Measurements from ENCODE around the gene FAM240B. TPM values are rescaled to one million over a fixed set of nuclear protein-coding genes. Genes with fewer than 3 reads are reported as not detected.

The FAM240B gene
- total and polyA plus RNA-seq, 3 experiments from 2014 or later = not detected

DNA sequence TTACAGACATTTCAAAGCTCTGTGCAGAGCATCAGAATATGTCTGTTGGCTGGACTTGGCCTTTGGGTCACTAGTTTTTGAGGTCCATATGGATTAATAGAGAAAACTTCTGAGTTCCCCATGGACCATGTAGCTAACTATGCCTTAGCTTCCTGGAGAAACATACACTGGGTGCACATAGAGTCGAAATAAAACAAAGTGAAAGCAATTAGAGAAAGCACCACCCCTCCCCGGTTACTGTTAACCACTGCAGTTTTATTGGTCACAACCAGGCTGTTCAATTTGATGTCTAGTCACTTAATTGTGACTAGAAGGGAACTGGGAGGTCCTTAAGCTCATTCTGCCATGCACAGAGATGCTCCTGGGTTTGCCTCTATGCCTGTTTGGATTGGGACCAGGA, 4.2 kb downstream of the FAM240B start:
- ChIA-PET POLR2A (no interaction called here), CTCF (no interaction called here)
- no peak for DNase-seq
- no peak overlapping the region for H3K4me3 ChIP-seq (ENCODE audit: low read length)
- Mint-ChIP-seq H3K27me3 (peaks cover 3 to 8% of the 10 kb centered on the region in 2 donors), H3K36me3 (no peaks in the 10 kb centered on the region), H3K27ac (peak overlapping the region in 1 of 8 donors; percentile 10), H3K9me3 (no peaks in the 10 kb centered on the region), H3K4me1 (no peaks in the 10 kb centered on the region), H3K4me3 (no peak overlapping the region)
- no peak overlapping the region for H3K27ac ChIP-seq (ENCODE audit: low read depth, low read length)
- H3K9me3 ChIP-seq (ENCODE audit: low read length) = no peaks in the 10 kb centered on the region
- no peaks in the 10 kb centered on the region for H3K27me3 ChIP-seq (ENCODE audit: insufficient read depth, low read length, poor library complexity, severe bottlenecking)
- no peaks in the 10 kb centered on the region for H3K36me3 ChIP-seq (ENCODE audit: insufficient read depth, low read length)
- no peaks in the 10 kb centered on the region for H3K4me1 ChIP-seq (ENCODE audit: insufficient read depth, low read length)

GRCh38 chr9:38713426-38713825, 6.5 kb downstream of the FAM240B start:
- no peak overlapping the region for H3K4me3 ChIP-seq (ENCODE audit: low read length)
- Mint-ChIP-seq H3K36me3 (no peaks in the 10 kb centered on the region), H3K4me3 (no peak overlapping the region), H3K27ac (no peak overlapping the region), H3K4me1 (no peaks in the 10 kb centered on the region), H3K27me3 (peaks cover 4 to 8% of the 10 kb centered on the region in 2 donors), H3K9me3 (no peaks in the 10 kb centered on the region)
- no peaks in the 10 kb centered on the region for H3K4me1 ChIP-seq (ENCODE audit: insufficient read depth, low read length)
- ChIA-PET CTCF (no interaction called here), POLR2A (no interaction called here)
- H3K9me3 ChIP-seq (ENCODE audit: low read length) = no peaks in the 10 kb centered on the region
- no peaks in the 10 kb centered on the region for H3K36me3 ChIP-seq (ENCODE audit: insufficient read depth, low read length)
- no peak for DNase-seq
- no peak overlapping the region for H3K27ac ChIP-seq (ENCODE audit: low read depth, low read length)
- no peaks in the 10 kb centered on the region for H3K27me3 ChIP-seq (ENCODE audit: insufficient read depth, low read length, poor library complexity, severe bottlenecking)

- no peaks in the 10 kb centered on the region for H3K9me3 ChIP-seq (ENCODE audit: low read length)
- H3K27me3 ChIP-seq (ENCODE audit: insufficient read depth, low read length, poor library complexity, severe bottlenecking) = no peaks in the 10 kb centered on the region
- Mint-ChIP-seq H3K4me1 (no peaks in the 10 kb centered on the region), H3K27me3 (peaks cover 8 to 14% of the 10 kb centered on the region in 2 donors), H3K27ac (no peak overlapping the region), H3K36me3 (no peaks in the 10 kb centered on the region), H3K9me3 (no peaks in the 10 kb centered on the region), H3K4me3 (no peak overlapping the region)
- no peaks in the 10 kb centered on the region for H3K4me1 ChIP-seq (ENCODE audit: insufficient read depth, low read length)
- no peak for DNase-seq
- H3K27ac ChIP-seq (ENCODE audit: low read depth, low read length) = no peak overlapping the region
- CTCF ChIA-PET = no interaction called here
- POLR2A ChIA-PET = no interaction called here
- H3K36me3 ChIP-seq (ENCODE audit: insufficient read depth, low read length) = no peaks in the 10 kb centered on the region
- H3K4me3 ChIP-seq (ENCODE audit: low read length) = no peak overlapping the region
Observed at GRCh38 chr9:38708759-38709158, 11.2 kb downstream of the FAM240B start.

- no peaks in the 10 kb centered on the region for H3K9me3 ChIP-seq (ENCODE audit: low read length)
- no peak overlapping the region for H3K4me3 ChIP-seq (ENCODE audit: low read length)
- no peak for DNase-seq
- no peak overlapping the region for H3K4me3 Mint-ChIP-seq
- CTCF ChIA-PET = no interaction called here
- H3K27ac Mint-ChIP-seq = no peak overlapping the region
- H3K27me3 Mint-ChIP-seq = peaks cover 8 to 14% of the 10 kb centered on the region in 2 donors
- no peaks in the 10 kb centered on the region for H3K36me3 ChIP-seq (ENCODE audit: insufficient read depth, low read length)
- H3K4me1 ChIP-seq (ENCODE audit: insufficient read depth, low read length) = no peaks in the 10 kb centered on the region
- H3K27ac ChIP-seq (ENCODE audit: low read depth, low read length) = no peak overlapping the region
- POLR2A ChIA-PET = no interaction called here
- no peaks in the 10 kb centered on the region for H3K27me3 ChIP-seq (ENCODE audit: insufficient read depth, low read length, poor library complexity, severe bottlenecking)
- no peaks in the 10 kb centered on the region for H3K4me1 Mint-ChIP-seq
- no peaks in the 10 kb centered on the region for H3K9me3 Mint-ChIP-seq
- H3K36me3 Mint-ChIP-seq = no peaks in the 10 kb centered on the region
Observed at GRCh38 chr9:38707885-38708637, 11.9 kb downstream of the FAM240B start.

DNA sequence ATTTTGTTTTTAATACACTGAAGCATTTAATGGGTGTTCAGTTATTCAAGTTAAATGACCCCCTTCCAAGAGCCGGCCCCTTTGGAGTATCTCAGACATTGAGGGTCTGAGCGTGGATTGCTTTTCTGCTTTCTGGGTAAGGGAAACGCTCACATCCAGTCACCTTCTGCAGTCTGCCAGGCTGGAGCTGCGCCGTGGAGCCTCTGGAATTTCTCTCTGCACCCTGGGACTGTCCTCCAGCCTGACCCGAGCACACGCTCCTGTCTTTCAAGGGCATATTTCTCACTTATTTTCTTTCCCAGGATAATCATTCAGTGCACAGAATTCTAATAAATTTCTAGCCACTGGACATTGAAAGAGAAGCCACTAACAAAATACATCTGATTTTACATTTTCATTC, 13.4 kb downstream of the FAM240B start:
- Histone ChIP-seq H3K4me3 (ENCODE audit: low read length) (no peak overlapping the region), H3K4me1 (ENCODE audit: insufficient read depth, low read length) (no peaks in the 10 kb centered on the region), H3K27me3 (ENCODE audit: insufficient read depth, low read length, poor library complexity, severe bottlenecking) (no peaks in the 10 kb centered on the region), H3K9me3 (ENCODE audit: low read length) (no peaks in the 10 kb centered on the region), H3K36me3 (ENCODE audit: insufficient read depth, low read length) (no peaks in the 10 kb centered on the region), H3K27ac (ENCODE audit: low read depth, low read length) (no peak overlapping the region)
- Mint-ChIP-seq H3K27me3 (peaks cover 5 to 8% of the 10 kb centered on the region in 2 donors), H3K9me3 (no peaks in the 10 kb centered on the region), H3K36me3 (no peaks in the 10 kb centered on the region), H3K4me1 (no peaks in the 10 kb centered on the region), H3K4me3 (no peak overlapping the region), H3K27ac (no peak overlapping the region)
- DNase-seq = no peak
- POLR2A ChIA-PET = no interaction called here
- CTCF ChIA-PET = no interaction called here

- Mint-ChIP-seq H3K36me3 (no peaks in the 10 kb centered on the region), H3K9me3 (no peaks in the 10 kb centered on the region), H3K27me3 (peaks cover 5 to 8% of the 10 kb centered on the region in 2 donors), H3K4me3 (no peak overlapping the region), H3K4me1 (no peaks in the 10 kb centered on the region), H3K27ac (no peak overlapping the region)
- DNase-seq = no peak
- no peaks in the 10 kb centered on the region for H3K36me3 ChIP-seq (ENCODE audit: insufficient read depth, low read length)
- ChIA-PET CTCF (interaction anchor here (1.1 kb wide), 1 partner anchor 84 kb away, joined by 3 read pairs; no protein-coding TSS in a partner anchor), POLR2A (no interaction called here)
- H3K27me3 ChIP-seq (ENCODE audit: insufficient read depth, low read length, poor library complexity, severe bottlenecking) = no peaks in the 10 kb centered on the region
- H3K9me3 ChIP-seq (ENCODE audit: low read length) = no peaks in the 10 kb centered on the region
- no peak overlapping the region for H3K27ac ChIP-seq (ENCODE audit: low read depth, low read length)
- H3K4me1 ChIP-seq (ENCODE audit: insufficient read depth, low read length) = no peaks in the 10 kb centered on the region
- no peak overlapping the region for H3K4me3 ChIP-seq (ENCODE audit: low read length)
Observed at GRCh38 chr9:38705917-38706316, 14.0 kb downstream of the FAM240B start.

GRCh38 chr9:38700695-38701094, 19.2 kb downstream of the FAM240B start:
- Histone ChIP-seq H3K27me3 (ENCODE audit: insufficient read depth, low read length, poor library complexity, severe bottlenecking) (no peaks in the 10 kb centered on the region), H3K27ac (ENCODE audit: low read depth, low read length) (no peak overlapping the region), H3K36me3 (ENCODE audit: insufficient read depth, low read length) (no peaks in the 10 kb centered on the region), H3K4me3 (ENCODE audit: low read length) (no peak overlapping the region), H3K9me3 (ENCODE audit: low read length) (no peaks in the 10 kb centered on the region), H3K4me1 (ENCODE audit: insufficient read depth, low read length) (no peaks in the 10 kb centered on the region)
- no peak for DNase-seq
- Mint-ChIP-seq H3K27me3 (peaks cover 4 to 5% of the 10 kb centered on the region in 2 donors), H3K36me3 (no peaks in the 10 kb centered on the region), H3K27ac (no peak overlapping the region), H3K9me3 (no peaks in the 10 kb centered on the region), H3K4me1 (no peaks in the 10 kb centered on the region), H3K4me3 (no peak overlapping the region)
- POLR2A ChIA-PET = no interaction called here
- CTCF ChIA-PET = no interaction called here

DNA sequence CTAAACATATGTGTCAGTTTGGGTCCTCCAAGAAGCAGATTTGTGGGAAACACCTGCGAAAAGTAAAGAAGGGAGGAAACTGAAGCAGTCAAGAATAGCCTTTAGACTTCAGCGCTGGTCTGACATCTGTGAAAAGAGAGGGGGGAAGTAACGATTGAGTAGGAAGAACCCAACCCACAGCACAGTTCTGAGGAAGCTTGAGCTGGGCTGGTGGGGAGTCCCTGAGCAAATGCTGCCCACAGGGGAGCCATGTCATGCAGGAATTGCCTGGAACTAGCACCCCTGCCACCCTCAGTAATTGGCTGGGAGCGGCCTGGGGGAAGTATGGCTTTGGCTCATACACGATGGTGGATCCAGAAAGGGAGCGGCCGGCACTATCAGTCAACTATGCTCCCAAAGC, 20.6 kb downstream of the FAM240B start:
- Histone ChIP-seq H3K9me3 (ENCODE audit: low read length) (no peaks in the 10 kb centered on the region), H3K36me3 (ENCODE audit: insufficient read depth, low read length) (no peaks in the 10 kb centered on the region), H3K27ac (ENCODE audit: low read depth, low read length) (no peak overlapping the region), H3K4me3 (ENCODE audit: low read length) (no peak overlapping the region), H3K4me1 (ENCODE audit: insufficient read depth, low read length) (no peaks in the 10 kb centered on the region), H3K27me3 (ENCODE audit: insufficient read depth, low read length, poor library complexity, severe bottlenecking) (no peaks in the 10 kb centered on the region)
- Mint-ChIP-seq H3K36me3 (no peaks in the 10 kb centered on the region), H3K9me3 (no peaks in the 10 kb centered on the region), H3K4me1 (no peaks in the 10 kb centered on the region), H3K27ac (no peak overlapping the region), H3K27me3 (no peaks in the 10 kb centered on the region), H3K4me3 (no peak overlapping the region)
- no peak for DNase-seq
- CTCF ChIA-PET = no interaction called here
- POLR2A ChIA-PET = no interaction called here

Measured in CD8-positive, alpha-beta memory T cell (primary cell).